Measurements from ENCODE around the gene BDKRB2.

BDKRB2 gene

DNA sequence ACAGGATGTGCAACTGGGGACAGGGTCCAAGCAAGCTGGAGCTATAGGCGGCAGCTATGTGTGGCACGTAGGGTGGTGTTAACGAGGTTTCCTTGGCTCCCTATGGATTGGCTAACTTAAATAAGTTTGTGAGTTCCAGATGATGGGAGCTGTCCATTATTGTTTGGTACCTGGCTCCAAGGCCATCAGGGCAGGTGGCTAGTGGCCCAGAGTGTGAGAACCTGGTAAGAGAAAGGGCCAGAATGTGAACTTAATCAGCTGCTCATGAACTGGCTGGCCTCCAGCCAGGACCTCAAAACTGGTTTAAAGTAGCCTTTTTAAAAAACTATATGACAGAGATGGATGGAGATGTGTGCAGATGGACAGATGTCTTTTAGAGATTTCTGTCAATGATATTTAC lies 1.5 kb upstream of the BDKRB2 start:
- Histone ChIP-seq H3K36me3 (ENCODE audit: control insufficient read depth, insufficient read depth, low read length, severe bottlenecking) (no peaks in the 10 kb centered on the region), H3K4me3 (ENCODE audit: low read length) (no peak overlapping the region), H3K27me3 (replicated peaks; ENCODE audit: control insufficient read depth, insufficient read depth, low read length) (no peaks in the 10 kb centered on the region), H3K9me3 (ENCODE audit: control insufficient read depth, low read length) (no peaks in the 10 kb centered on the region), H3K4me1 (ENCODE audit: control insufficient read depth, insufficient read depth, low read length) (peaks cover 24% of the 10 kb centered on the region), H3K9ac (ENCODE audit: low read length) (no peak overlapping the region)
- no peak for DNase-seq (ENCODE audit: low read depth)

DNA sequence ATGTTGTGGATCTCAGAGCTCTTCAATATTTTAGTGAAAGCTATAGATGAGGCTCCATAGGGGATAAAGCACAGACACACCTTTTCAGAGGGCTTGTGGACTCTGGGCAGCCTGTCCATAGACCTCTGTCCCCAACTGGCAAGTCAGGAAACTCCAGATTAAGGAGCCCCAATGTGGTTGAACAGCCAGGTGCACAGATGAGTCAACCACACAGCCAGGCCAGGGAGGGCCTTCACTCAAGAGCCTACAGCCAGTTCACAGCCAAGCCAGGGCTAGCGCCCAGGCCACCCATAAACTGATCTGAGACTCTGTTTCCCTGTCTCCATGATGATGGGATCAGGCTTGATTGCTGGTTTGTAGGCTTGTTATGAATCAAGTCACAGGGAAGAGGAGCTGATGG lies 1.0 kb upstream of the BDKRB2 start:
- no peaks in the 10 kb centered on the region for H3K36me3 ChIP-seq (ENCODE audit: control insufficient read depth, insufficient read depth, low read length, severe bottlenecking)
- H3K4me3 ChIP-seq (ENCODE audit: low read length): peak overlapping the region; percentile 84
- no peaks in the 10 kb centered on the region for H3K27me3 ChIP-seq (replicated peaks; ENCODE audit: control insufficient read depth, insufficient read depth, low read length)
- no peak overlapping the region for H3K9ac ChIP-seq (ENCODE audit: low read length)
- no peak for DNase-seq (ENCODE audit: low read depth)
- H3K4me1 ChIP-seq (ENCODE audit: control insufficient read depth, insufficient read depth, low read length): peaks cover 24% of the 10 kb centered on the region
- H3K9me3 ChIP-seq (ENCODE audit: control insufficient read depth, low read length): no peaks in the 10 kb centered on the region

DNA sequence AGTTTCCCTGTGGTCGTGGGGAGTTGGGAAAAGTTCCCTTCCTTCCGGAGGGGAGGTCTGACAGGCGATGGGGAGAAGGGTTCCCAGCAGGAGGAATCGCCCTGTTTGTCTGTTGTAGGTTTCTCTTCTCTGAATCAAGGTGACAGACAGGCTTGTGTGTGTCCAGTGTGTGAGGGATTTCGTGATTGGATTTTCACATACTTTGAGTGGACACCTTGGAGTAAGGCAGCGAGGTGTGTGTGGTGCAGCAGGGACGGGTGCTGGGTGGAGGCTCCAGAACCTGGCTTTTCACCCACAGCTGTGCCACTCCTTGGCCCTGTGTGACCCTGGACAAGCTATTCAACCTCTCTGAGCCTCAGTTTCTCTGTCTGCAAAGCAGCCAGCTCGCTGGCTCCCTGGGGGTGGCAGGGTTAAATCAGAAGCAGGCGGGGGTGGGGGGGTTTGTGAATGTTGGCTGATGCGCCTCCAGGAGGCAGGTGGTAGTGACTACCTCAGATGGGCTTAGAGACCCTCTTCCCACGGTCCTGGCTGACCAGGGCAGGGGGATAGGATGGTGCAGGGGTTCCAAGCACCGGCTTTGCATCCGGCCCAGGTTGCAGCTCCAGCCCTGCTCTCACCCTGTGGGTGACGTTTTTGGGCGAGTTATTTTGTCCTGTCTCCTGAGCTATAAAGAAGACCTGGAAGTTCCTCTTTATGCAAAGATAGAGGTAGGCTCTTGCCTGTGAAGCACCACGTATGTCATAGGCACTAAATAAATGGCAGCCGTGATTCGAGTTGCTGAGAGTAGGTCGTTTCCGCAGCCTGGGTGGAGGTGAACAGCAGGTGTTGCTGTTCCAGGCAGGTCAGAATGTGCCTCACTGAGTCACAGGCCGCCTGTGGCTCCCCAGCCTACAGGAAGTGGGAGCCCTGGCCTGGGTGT lies 679 bp downstream of the BDKRB2 start:
- Histone ChIP-seq H3K27me3 (replicated peaks; ENCODE audit: control insufficient read depth, insufficient read depth, low read length) (no peaks in the 10 kb centered on the region), H3K9me3 (ENCODE audit: control insufficient read depth, low read length) (no peaks in the 10 kb centered on the region)
- no peak for DNase-seq (ENCODE audit: low read depth)

DNA sequence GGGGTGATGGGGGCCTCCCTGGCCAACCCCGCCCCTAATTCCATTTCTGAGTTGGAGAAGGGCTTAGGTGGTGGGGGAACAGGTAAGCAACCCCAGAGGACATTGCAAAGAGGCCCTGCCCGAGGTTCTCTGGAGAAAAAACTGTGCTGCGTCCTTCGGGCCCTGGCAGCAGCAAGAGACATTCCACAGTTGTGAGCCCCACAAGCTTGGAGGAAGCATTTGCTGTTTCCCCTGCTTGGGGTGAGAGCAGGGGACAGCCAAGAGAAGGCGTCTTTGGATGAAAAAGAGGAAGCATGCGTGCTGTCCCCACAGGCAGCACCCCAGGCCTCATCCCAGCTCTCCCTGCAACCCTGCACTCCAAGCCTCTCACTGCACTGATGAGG lies 1.3 kb downstream of the BDKRB2 start:
- Histone ChIP-seq H3K4me1 (ENCODE audit: control insufficient read depth, insufficient read depth, low read length) (peaks cover 24% of the 10 kb centered on the region), H3K4me3 (ENCODE audit: low read length) (peak overlapping the region; percentile 84), H3K9ac (ENCODE audit: low read length) (peak overlapping the region; percentile 82), H3K27me3 (replicated peaks; ENCODE audit: control insufficient read depth, insufficient read depth, low read length) (no peaks in the 10 kb centered on the region), H3K36me3 (ENCODE audit: control insufficient read depth, insufficient read depth, low read length, severe bottlenecking) (no peaks in the 10 kb centered on the region), H3K9me3 (ENCODE audit: control insufficient read depth, low read length) (no peaks in the 10 kb centered on the region)
- no peak for DNase-seq (ENCODE audit: low read depth)

More for the DNA sequence above, 679 bp downstream of the BDKRB2 start:
- H3K9ac ChIP-seq (ENCODE audit: low read length): peak overlapping the region; percentile 82
- H3K4me1 ChIP-seq (ENCODE audit: control insufficient read depth, insufficient read depth, low read length): peaks cover 24% of the 10 kb centered on the region
- H3K4me3 ChIP-seq (ENCODE audit: low read length): peak overlapping the region; percentile 84
- no peaks in the 10 kb centered on the region for H3K36me3 ChIP-seq (ENCODE audit: control insufficient read depth, insufficient read depth, low read length, severe bottlenecking)

DNA sequence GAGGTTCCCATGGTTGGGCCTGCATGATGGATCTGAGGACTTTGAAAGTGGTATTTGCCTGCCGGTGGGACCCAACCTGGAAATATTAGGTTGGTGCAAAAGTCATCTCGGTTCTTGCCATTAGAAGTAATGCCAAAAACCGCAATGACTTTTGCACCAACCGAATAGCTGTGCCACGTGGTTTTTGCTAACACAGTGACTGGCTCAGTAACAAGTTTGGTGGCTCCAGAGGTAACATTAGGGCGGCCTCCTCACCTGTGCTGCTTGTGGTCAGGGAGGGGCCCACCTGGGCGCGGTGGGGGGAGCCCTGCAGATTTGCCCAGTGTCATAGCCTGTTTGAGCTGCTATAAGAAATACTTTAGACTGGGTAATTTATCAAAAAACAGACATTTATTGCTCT lies 1.8 kb downstream of the BDKRB2 start:
- peaks cover 24% of the 10 kb centered on the region for H3K4me1 ChIP-seq (ENCODE audit: control insufficient read depth, insufficient read depth, low read length)
- H3K9ac ChIP-seq (ENCODE audit: low read length): peak overlapping the region; percentile 82
- H3K4me3 ChIP-seq (ENCODE audit: low read length): peak overlapping the region; percentile 84
- H3K27me3 ChIP-seq (replicated peaks; ENCODE audit: control insufficient read depth, insufficient read depth, low read length): no peaks in the 10 kb centered on the region
- H3K9me3 ChIP-seq (ENCODE audit: control insufficient read depth, low read length): peaks cover under 1% of the 10 kb centered on the region
- no peaks in the 10 kb centered on the region for H3K36me3 ChIP-seq (ENCODE audit: control insufficient read depth, insufficient read depth, low read length, severe bottlenecking)
- DNase-seq (ENCODE audit: low read depth): no peak

DNA sequence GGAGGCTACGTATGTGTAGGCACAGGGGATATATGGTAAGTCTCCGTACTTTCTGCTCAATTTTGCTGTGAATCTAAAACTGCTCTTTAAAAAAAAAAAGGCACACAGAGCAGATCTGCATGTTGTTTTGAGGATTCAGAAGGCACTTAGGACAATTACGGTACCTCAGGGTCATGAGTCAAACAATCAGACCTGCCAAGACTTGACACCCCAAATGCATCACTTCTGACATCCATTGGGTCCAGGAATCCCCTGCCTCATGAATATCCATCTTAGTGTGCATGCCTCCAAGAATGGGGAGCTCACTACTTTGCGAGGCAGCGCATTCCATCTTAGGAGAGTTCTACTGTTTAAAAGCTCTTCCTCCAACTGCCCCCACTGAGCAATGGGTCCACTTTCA lies 3.0 kb downstream of the BDKRB2 start:
- no peak for DNase-seq (ENCODE audit: low read depth)
- H3K36me3 ChIP-seq (ENCODE audit: control insufficient read depth, insufficient read depth, low read length, severe bottlenecking): no peaks in the 10 kb centered on the region
- H3K9me3 ChIP-seq (ENCODE audit: control insufficient read depth, low read length): peaks cover 11% of the 10 kb centered on the region
- H3K27me3 ChIP-seq (replicated peaks; ENCODE audit: control insufficient read depth, insufficient read depth, low read length): no peaks in the 10 kb centered on the region
- H3K9ac ChIP-seq (ENCODE audit: low read length): no peak overlapping the region
- H3K4me3 ChIP-seq (ENCODE audit: low read length): no peak overlapping the region
- H3K4me1 ChIP-seq (ENCODE audit: control insufficient read depth, insufficient read depth, low read length): peaks cover 24% of the 10 kb centered on the region

DNA sequence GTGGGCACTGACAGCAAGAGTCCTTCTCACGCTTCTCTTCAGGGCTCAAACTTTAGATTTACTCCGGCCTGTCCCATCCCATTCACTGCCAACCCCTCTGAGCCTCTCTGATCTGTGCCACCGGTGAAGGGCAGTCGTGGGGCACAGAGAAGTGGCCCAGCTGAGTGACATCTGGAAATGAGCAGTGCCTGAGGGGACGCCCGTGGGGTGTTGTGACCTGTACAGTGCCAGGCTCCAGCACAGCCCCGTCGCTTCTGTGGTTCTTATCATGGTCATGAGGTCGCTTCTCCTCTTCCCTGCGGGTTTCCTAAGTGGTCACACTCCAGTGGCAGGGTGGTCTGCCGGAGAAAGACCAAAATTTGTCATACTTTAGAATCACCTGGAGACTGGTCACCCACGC lies 4.1 kb downstream of the BDKRB2 start:
- H3K9ac ChIP-seq (ENCODE audit: low read length): no peak overlapping the region
- no peak overlapping the region for H3K4me3 ChIP-seq (ENCODE audit: low read length)
- peaks cover 11% of the 10 kb centered on the region for H3K9me3 ChIP-seq (ENCODE audit: control insufficient read depth, low read length)
- no peaks in the 10 kb centered on the region for H3K27me3 ChIP-seq (replicated peaks; ENCODE audit: control insufficient read depth, insufficient read depth, low read length)
- H3K36me3 ChIP-seq (ENCODE audit: control insufficient read depth, insufficient read depth, low read length, severe bottlenecking): no peaks in the 10 kb centered on the region
- DNase-seq (ENCODE audit: low read depth): no peak
- H3K4me1 ChIP-seq (ENCODE audit: control insufficient read depth, insufficient read depth, low read length): peaks cover 24% of the 10 kb centered on the region

DNA sequence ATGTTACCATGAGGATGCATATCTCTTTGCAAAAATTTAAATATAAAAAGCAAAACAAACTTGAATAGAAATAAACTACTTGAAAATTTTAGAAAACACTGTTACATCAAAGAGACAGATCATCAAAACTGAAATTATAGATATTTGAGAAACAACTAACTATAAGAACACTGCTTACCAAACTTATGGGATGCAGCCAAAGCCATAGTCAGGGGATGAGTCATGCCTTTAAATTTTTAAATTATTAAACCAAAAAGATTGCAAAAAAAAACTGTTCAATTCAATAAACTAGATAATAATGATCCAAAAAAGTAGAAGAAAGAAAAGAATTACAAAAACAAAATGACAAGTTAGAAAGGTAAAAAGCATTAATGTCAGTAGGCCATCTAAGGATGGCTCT lies 7.5 kb downstream of the BDKRB2 start:
- no peaks in the 10 kb centered on the region for H3K27me3 ChIP-seq (replicated peaks; ENCODE audit: control insufficient read depth, insufficient read depth, low read length)
- no peak overlapping the region for H3K4me3 ChIP-seq (ENCODE audit: low read length)
- no peaks in the 10 kb centered on the region for H3K4me1 ChIP-seq (ENCODE audit: control insufficient read depth, insufficient read depth, low read length)
- H3K9ac ChIP-seq (ENCODE audit: low read length): no peak overlapping the region
- H3K36me3 ChIP-seq (ENCODE audit: control insufficient read depth, insufficient read depth, low read length, severe bottlenecking): no peaks in the 10 kb centered on the region
- DNase-seq (ENCODE audit: low read depth): no peak
- H3K9me3 ChIP-seq (ENCODE audit: control insufficient read depth, low read length): peaks cover 11% of the 10 kb centered on the region

DNA sequence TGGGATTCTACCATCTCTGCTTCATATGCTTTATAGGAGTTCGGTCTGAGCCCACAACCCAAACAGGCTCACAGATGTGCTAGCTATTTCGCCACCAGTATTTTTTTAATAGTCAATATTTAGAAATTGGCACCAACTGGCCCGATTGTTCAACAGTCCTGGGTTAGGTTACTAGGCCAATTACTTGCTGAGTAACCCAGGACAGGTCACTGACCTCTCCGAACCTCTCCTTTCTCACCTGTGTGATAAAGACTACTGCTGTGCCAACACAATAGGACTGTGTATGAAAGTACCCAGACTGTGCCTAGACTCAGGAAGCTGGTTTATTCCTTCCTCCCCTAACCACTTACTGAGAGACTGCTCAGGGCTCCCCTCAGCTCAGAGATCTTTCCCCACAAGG lies 8.3 kb downstream of the BDKRB2 start:
- Histone ChIP-seq H3K36me3 (ENCODE audit: control insufficient read depth, insufficient read depth, low read length, severe bottlenecking) (no peaks in the 10 kb centered on the region), H3K4me1 (ENCODE audit: control insufficient read depth, insufficient read depth, low read length) (no peaks in the 10 kb centered on the region), H3K27me3 (replicated peaks; ENCODE audit: control insufficient read depth, insufficient read depth, low read length) (no peaks in the 10 kb centered on the region), H3K4me3 (ENCODE audit: low read length) (no peak overlapping the region), H3K9me3 (ENCODE audit: control insufficient read depth, low read length) (peaks cover 11% of the 10 kb centered on the region), H3K9ac (ENCODE audit: low read length) (no peak overlapping the region)
- DNase-seq (ENCODE audit: low read depth): no peak

DNA sequence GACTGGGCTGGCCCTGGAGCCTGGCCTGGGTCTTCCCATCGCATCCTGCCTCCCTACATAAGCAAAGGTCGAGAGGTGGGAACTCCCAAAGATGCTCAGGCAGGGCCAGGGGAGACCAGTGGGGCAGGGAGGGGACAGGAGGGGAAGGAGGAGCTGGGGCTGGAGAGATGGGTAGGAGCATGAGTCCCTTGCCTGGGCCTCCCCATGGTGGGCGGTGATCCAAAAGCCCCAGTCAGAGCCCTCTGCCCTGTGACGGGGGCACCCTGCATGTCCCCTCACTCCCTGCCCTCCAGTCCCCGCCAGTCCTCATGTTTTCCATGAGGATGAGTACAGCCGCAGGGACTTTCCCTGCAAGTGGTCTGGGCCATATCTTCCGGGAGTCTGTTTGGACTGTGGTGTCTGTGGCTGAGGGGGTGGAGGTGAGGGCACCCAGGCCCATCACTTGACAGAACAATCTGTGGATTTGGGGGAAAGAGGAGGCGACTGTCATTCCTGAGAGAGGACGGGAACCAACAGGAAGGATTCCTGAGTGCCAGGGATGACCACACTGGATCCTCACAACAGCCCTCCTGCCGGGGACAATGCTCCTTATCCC lies 9.3 kb downstream of the BDKRB2 start:
- no peaks in the 10 kb centered on the region for H3K36me3 ChIP-seq (ENCODE audit: control insufficient read depth, insufficient read depth, low read length, severe bottlenecking)
- no peak for DNase-seq (ENCODE audit: low read depth)
- H3K9me3 ChIP-seq (ENCODE audit: control insufficient read depth, low read length): peaks cover 11% of the 10 kb centered on the region
- H3K4me1 ChIP-seq (ENCODE audit: control insufficient read depth, insufficient read depth, low read length): no peaks in the 10 kb centered on the region
- H3K4me3 ChIP-seq (ENCODE audit: low read length): no peak overlapping the region
- no peak overlapping the region for H3K9ac ChIP-seq (ENCODE audit: low read length)
- H3K27me3 ChIP-seq (replicated peaks; ENCODE audit: control insufficient read depth, insufficient read depth, low read length): no peaks in the 10 kb centered on the region

DNA sequence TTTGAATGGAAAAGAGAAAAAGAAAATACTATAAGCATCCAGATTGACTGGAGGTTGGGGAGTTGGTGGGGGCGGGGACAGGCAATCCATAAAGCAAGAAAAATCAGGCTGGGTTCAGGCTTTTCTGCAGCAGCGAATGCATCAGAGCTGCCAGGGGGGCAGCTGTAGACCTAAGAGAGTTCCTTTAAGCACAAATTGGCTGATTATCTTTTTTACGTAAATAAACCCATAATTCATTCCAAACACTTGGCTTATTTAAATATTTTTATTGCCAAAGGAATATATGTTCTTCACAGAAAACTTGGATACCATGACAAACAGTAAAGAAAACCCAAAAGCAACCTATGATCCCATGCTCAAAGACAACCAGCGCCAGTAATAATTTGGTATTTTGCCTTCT lies 10.2 kb downstream of the BDKRB2 start:
- no peaks in the 10 kb centered on the region for H3K4me1 ChIP-seq (ENCODE audit: control insufficient read depth, insufficient read depth, low read length)
- no peak for DNase-seq (ENCODE audit: low read depth)
- peaks cover 11% of the 10 kb centered on the region for H3K9me3 ChIP-seq (ENCODE audit: control insufficient read depth, low read length)
- H3K9ac ChIP-seq (ENCODE audit: low read length): no peak overlapping the region
- H3K4me3 ChIP-seq (ENCODE audit: low read length): no peak overlapping the region
- no peaks in the 10 kb centered on the region for H3K36me3 ChIP-seq (ENCODE audit: control insufficient read depth, insufficient read depth, low read length, severe bottlenecking)
- no peaks in the 10 kb centered on the region for H3K27me3 ChIP-seq (replicated peaks; ENCODE audit: control insufficient read depth, insufficient read depth, low read length)
